A673 (cell line): Measurements from ENCODE around the gene SCRN2. TPM values are rescaled to one million over a fixed set of nuclear protein-coding genes. Genes with fewer than 3 reads are reported as not detected.

Source experiments
- BruUV-seq: library from RNA; stranded (reverse); fragments of 400-500 nt; replicated peaks from 2 replicates; lab custom pipeline; 2021; lab: Mats Ljungman, UMichigan
- CTCF ChIA-PET: fragments of 300-600 bp; sonication (Branson Sonifier 250); formaldehyde crosslinking; loops from one replicate; lab custom pipeline; 2022; ENCODE audit warnings: antibody characterized with exemption; lab: Charles Lee
- POLR2A ChIA-PET: fragments of 300-600 bp; sonication (Branson Sonifier 250); formaldehyde crosslinking; loops from one replicate; lab custom pipeline; 2022; ENCODE audit warnings: antibody characterized with exemption; ENCODE audit not compliant: low non-redundant PET; lab: Charles Lee
- DNase-seq: peaks from one replicate; pipeline ENCODE4 v3.0.0-alpha.2; 2015; ENCODE audit warnings: low spot score
- H3K27ac ChIP-seq: fragments of 200-600 bp; sonication (generic); 2 replicates; pipeline ENCODE4 v1.5.1; 2016; ENCODE audit warnings: mixed run types, low read depth, mild to moderate bottlenecking, mixed read lengths, antibody characterized with exemption, low read length; ENCODE audit not compliant: poor library complexity, severe bottlenecking
- H3K27me3 ChIP-seq: fragments of 200-600 bp; sonication (generic); replicated peaks from 2 replicates; pipeline ENCODE4 v1.6.1; 2017; ENCODE audit warnings: mixed run types, low read depth, mild to moderate bottlenecking, mixed read lengths, antibody characterized with exemption, low read length; ENCODE audit not compliant: insufficient read depth, poor library complexity
- H3K36me3 ChIP-seq: fragments of 200-600 bp; sonication (generic); 2 replicates; pipeline ENCODE4 v1.6.1; 2016; ENCODE audit warnings: mixed run types, mild to moderate bottlenecking, mixed read lengths, antibody characterized with exemption, low read length; ENCODE audit not compliant: insufficient read depth, poor library complexity, severe bottlenecking
- H3K4me1 ChIP-seq: fragments of 200-600 bp; sonication (generic); 2 replicates; pipeline ENCODE4 v1.6.1; 2017; ENCODE audit warnings: mixed run types, mild to moderate bottlenecking, mixed read lengths, antibody characterized with exemption, low read length; ENCODE audit not compliant: insufficient read depth, poor library complexity, severe bottlenecking
- H3K4me3 ChIP-seq: fragments of 200-600 bp; sonication (generic); 2 replicates; pipeline ENCODE4 v1.5.1; 2016; ENCODE audit warnings: low read depth, mixed run types, mild to moderate bottlenecking, mixed read lengths, low read length; ENCODE audit not compliant: poor library complexity, severe bottlenecking
- H3K9me3 ChIP-seq: fragments of 200-600 bp; sonication (generic); 2 replicates; pipeline ENCODE4 v1.6.1; 2016; ENCODE audit warnings: mixed run types, low read depth, mild to moderate bottlenecking, mixed read lengths, antibody characterized with exemption, low read length; ENCODE audit not compliant: poor library complexity, severe bottlenecking
- EZH2 ChIP-seq: fragments of 200-600 bp; sonication (generic); IDR thresholded peaks from 2 replicates; pipeline ENCODE4 v1.6.1; 2017; ENCODE audit warnings: borderline replicate concordance, low read depth, mild to moderate bottlenecking, mixed read lengths, antibody characterized with exemption, low read length; ENCODE audit not compliant: poor library complexity, severe bottlenecking
- intact Hi-C: fragments of 100-400 bp; cut with micrococcal nuclease; formaldehyde crosslinking; loops from one replicate; pipeline ENCODE4 v1.10.0; 2022; ENCODE audit not compliant: unreplicated experiment
- total RNA-seq: library from RNA; stranded (reverse); gene quantifications from 2 replicates; pipeline ENCODE4 v1.2.3, GENCODE V29; 2021
- TF ChIP-seq, protein P1 (sequence below): fragments of 300-800, 200-600 bp; sonication (generic); conservative IDR thresholded peaks from 2 replicates; pipeline ENCODE4 v1.5.1; 2017; ENCODE audit warnings: low read depth, mild to moderate bottlenecking, antibody characterized with exemption, low read length, moderate library complexity, mixed read lengths

SCRN2 gene
- total RNA-seq, 1 experiment from 2014 or later, result 6.2 TPM

GRCh38 chr17:47806913-47807255, 34.2 kb downstream of the SCRN2 start:
- BruUV-seq, result no TSS peak
- DNase-seq, result no peak
- Histone ChIP-seq H3K27me3 (no peaks in the 10 kb centered on the region), H3K4me3 (no peak overlapping the region), H3K9me3 (no peaks in the 10 kb centered on the region), H3K4me1 (no peaks in the 10 kb centered on the region), H3K36me3 (no peaks in the 10 kb centered on the region), H3K27ac (no peak overlapping the region)
- ChIA-PET POLR2A (no interaction called here), CTCF (no interaction called here)
- TF ChIP-seq, protein P1, sequence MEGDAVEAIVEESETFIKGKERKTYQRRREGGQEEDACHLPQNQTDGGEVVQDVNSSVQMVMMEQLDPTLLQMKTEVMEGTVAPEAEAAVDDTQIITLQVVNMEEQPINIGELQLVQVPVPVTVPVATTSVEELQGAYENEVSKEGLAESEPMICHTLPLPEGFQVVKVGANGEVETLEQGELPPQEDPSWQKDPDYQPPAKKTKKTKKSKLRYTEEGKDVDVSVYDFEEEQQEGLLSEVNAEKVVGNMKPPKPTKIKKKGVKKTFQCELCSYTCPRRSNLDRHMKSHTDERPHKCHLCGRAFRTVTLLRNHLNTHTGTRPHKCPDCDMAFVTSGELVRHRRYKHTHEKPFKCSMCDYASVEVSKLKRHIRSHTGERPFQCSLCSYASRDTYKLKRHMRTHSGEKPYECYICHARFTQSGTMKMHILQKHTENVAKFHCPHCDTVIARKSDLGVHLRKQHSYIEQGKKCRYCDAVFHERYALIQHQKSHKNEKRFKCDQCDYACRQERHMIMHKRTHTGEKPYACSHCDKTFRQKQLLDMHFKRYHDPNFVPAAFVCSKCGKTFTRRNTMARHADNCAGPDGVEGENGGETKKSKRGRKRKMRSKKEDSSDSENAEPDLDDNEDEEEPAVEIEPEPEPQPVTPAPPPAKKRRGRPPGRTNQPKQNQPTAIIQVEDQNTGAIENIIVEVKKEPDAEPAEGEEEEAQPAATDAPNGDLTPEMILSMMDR, result no peak
- TF ChIP-seq EZH2, result no peak
- intact Hi-C loops, result no loop called here

DNA sequence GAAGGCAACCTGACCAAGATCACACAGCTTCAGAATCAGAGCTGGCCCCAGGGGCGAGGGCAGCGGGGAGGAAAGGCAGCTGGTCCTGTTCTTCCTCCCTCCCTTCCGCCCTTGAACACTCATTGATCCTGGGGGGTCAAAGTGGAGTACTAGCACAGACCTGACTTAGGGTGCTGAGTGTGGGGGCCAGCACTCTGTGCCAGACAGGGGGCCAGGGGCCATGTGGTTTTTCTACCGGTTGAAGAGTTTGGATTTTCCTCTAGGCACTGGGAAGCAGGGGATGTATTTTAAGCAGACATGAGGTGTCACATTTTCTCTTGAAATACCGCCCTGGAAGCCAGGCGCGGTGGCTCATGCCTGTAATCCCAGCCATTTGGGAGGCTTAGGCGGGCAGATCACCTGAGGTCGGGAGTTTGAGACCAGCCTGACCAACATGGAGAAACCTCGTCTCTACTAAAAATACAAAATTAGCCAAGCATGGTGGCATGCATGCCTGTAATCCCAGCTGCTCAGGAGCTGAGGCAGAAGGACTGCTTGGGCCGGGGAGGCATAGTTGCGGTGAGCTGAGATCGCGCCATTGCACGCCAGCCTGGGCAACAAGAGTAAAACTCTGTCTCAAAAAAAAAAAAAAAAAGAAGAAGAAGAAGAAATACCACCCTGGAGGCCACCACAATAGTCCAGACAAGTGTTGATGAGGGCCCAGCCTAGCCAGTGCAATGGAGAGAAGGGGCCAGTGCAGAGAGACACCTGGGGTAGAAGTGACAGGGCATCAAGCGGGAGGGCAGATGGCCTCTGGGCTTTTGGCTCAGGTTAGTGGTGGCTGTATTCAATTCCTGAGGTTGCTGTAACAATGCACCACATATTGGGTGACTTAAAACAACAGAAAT, 34.8 kb downstream of the SCRN2 start:
- intact Hi-C loops, result no loop called here
- H3K4me1 ChIP-seq, result no peaks in the 10 kb centered on the region
- no peak for TF ChIP-seq EZH2
- TF ChIP-seq, protein P1, result no peak
- ChIA-PET POLR2A (no interaction called here), CTCF (no interaction called here)
- no peaks in the 10 kb centered on the region for H3K36me3 ChIP-seq
- H3K4me3 ChIP-seq, result no peak overlapping the region
- no peak for DNase-seq
- no peak overlapping the region for H3K27ac ChIP-seq
- no TSS peak for BruUV-seq
- H3K27me3 ChIP-seq, result no peaks in the 10 kb centered on the region
- H3K9me3 ChIP-seq, result no peaks in the 10 kb centered on the region

DNA sequence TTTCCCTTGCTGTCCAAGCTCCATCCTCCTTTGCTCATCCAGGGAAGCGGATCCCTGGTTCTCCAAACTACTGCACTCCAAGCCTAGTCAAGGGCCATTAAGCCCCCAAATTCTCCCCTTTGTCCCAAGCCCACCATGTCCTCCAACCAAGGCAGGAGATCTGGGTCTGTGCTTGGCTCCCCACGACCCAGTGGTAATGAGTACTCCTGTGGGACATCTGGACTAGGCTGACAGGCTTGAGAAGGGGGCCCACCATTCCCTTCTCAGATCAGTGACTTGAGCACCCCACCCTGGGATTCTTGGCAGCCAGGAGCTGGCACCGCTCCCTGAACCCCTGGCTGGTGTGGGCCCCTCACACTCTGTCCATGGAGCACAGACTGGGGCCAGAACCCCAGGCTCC, 36.6 kb downstream of the SCRN2 start:
- intact Hi-C loops, result no loop called here
- H3K4me1 ChIP-seq, result no peaks in the 10 kb centered on the region

More for the DNA sequence above, 36.6 kb downstream of the SCRN2 start:
- TF ChIP-seq, protein P1, result no peak
- no peak for TF ChIP-seq EZH2
- DNase-seq, result no peak
- Histone ChIP-seq H3K27me3 (no peaks in the 10 kb centered on the region), H3K9me3 (no peaks in the 10 kb centered on the region), H3K27ac (no peak overlapping the region), H3K4me3 (no peak overlapping the region), H3K36me3 (no peaks in the 10 kb centered on the region)
- BruUV-seq, result no TSS peak
- CTCF ChIA-PET, result no interaction called here
- POLR2A ChIA-PET, result no interaction called here
